HepG2 (cell line): ENCODE measurements around the gene TLR2. TPM values are rescaled to one million over a fixed set of nuclear protein-coding genes. Genes with fewer than 3 reads are reported as not detected.

Source experiments
- ATAC-seq: fragments of 200-7000 bp; cut with Tn5 transposase; 3 replicates; pipeline ENCODE4 v1.9.1; 2020; ENCODE audit warnings: mild to moderate bottlenecking, moderate library complexity
- BruUV-seq: library from RNA; stranded (reverse); fragments of 400-500 nt; replicated peaks from 2 replicates; lab custom pipeline; 2021; lab: Mats Ljungman, UMichigan
- CTCF ChIA-PET: fragments of 300-600 bp; formaldehyde crosslinking; extraction: SDS; loops from one replicate; lab custom pipeline; 2021; ENCODE audit warnings: low total read pairs, inconsistent platforms, low intra/inter-chr PET ratio; lab: Yijun Ruan, JAX
- POLR2A ChIA-PET: fragments of 350-600 bp; sonication (Branson Sonifier 250); formaldehyde crosslinking; loops from one replicate; lab custom pipeline; 2020; ENCODE audit warnings: antibody characterized with exemption, inconsistent platforms; lab: Yijun Ruan, JAX
- DNase-seq: peaks from one replicate; pipeline ENCODE4 v3.0.0-alpha.2; 2015; ENCODE audit warnings: low spot score
- FAIRE-seq: peaks from 3 replicates; lab custom pipeline; 2011; peaks lifted over from hg19 to GRCh38; lab: Jason Lieb, UNC
- H2AFZ ChIP-seq: one replicate; pipeline ENCODE4 v1.6.1; 2011; ENCODE audit warnings: low read length, inconsistent platforms
- H3K27ac ChIP-seq: fragments of 300-600 bp; 3 replicates; pipeline ENCODE4 v1.8.0; 2011; ENCODE audit warnings: mixed run types, mild to moderate bottlenecking, mixed read lengths, low read length, inconsistent platforms; ENCODE audit not compliant: insufficient read depth; ENCODE audit errors: extremely low read length
- H3K27me3 ChIP-seq, 2 experiments: fragments of 200-600 bp in 1 of 2; 2 replicates in 1 of 2; 3 replicates in 1 of 2; pipeline versions ENCODE4 v1.6.0 to v1.8.0; 2011; ENCODE audit warnings: low read length in 2 of 2, mild to moderate bottlenecking in 2 of 2, moderate library complexity in 2 of 2, inconsistent platforms in 1 of 2; ENCODE audit not compliant: insufficient read depth in 2 of 2, control insufficient read depth in 1 of 2
- H3K36me3 ChIP-seq, 2 experiments: fragments of 200-600 bp in 1 of 2; replicated peaks in 1 of 2; 2 replicates in 1 of 2; 3 replicates in 1 of 2; pipeline versions ENCODE4 v1.5.1 to v1.8.0; 2011; ENCODE audit warnings: low read length in 2 of 2, inconsistent platforms in 1 of 2; ENCODE audit not compliant: insufficient read depth in 2 of 2, control insufficient read depth in 1 of 2
- H3K4me1 ChIP-seq: 2 replicates; pipeline ENCODE4 v1.5.1; 2012; ENCODE audit warnings: low read length, inconsistent platforms; ENCODE audit not compliant: insufficient read depth
- H3K4me2 ChIP-seq: 2 replicates; pipeline ENCODE4 v1.6.0; 2011; ENCODE audit warnings: low read depth, low read length, inconsistent platforms
- H3K4me3 ChIP-seq, 3 experiments: fragments of 200-600 bp in 1 of 3; sonication (generic), shearing (Covaris generic) in 1 of 3; replicated peaks in 1 of 3; 2 replicates each; pipeline ENCODE4 v1.5.1; 2011 to 2016; ENCODE audit warnings: low read length in 3 of 3, inconsistent platforms in 2 of 3, low read depth in 2 of 3, mild to moderate bottlenecking in 2 of 3, control low read depth in 1 of 3, mixed read lengths in 1 of 3; ENCODE audit not compliant: insufficient read depth in 1 of 3
- H3K79me2 ChIP-seq: one replicate; pipeline ENCODE4 v1.6.1; 2011; ENCODE audit warnings: low read length, inconsistent platforms; ENCODE audit not compliant: insufficient read depth
- H3K9ac ChIP-seq: 2 replicates; pipeline ENCODE4 v1.6.0; 2011; ENCODE audit warnings: mild to moderate bottlenecking, low read depth, low read length, inconsistent platforms; ENCODE audit not compliant: insufficient read depth
- H3K9me3 ChIP-seq: 2 replicates; pipeline ENCODE4 v1.5.1; 2012; ENCODE audit warnings: mild to moderate bottlenecking, low read length
- H4K20me1 ChIP-seq: 2 replicates; pipeline ENCODE4 v1.6.0; 2011; ENCODE audit warnings: inconsistent platforms, mild to moderate bottlenecking, low read length, moderate library complexity; ENCODE audit not compliant: insufficient read depth
- ATM ChIP-seq: fragments of 450-650 bp; IDR thresholded peaks from 2 replicates; pipeline ENCODE4 v1.7.1; 2017; ENCODE audit warnings: mild to moderate bottlenecking, borderline replicate concordance
- CTCF ChIP-seq: sonication (generic); formaldehyde crosslinking; IDR thresholded peaks from 2 replicates; pipeline ENCODE4 v1.5.0; 2020; ENCODE audit warnings: mild to moderate bottlenecking, missing genetic modification reagents, moderate library complexity
- DMAP1 ChIP-seq: IDR thresholded peaks from 2 replicates; pipeline ENCODE4 v1.6.1; 2016
- DNMT3B ChIP-seq: conservative IDR thresholded peaks from 2 replicates; pipeline ENCODE4 v1.6.1; 2016; ENCODE audit warnings: missing biosample characterization, control low read depth
- ELF1 ChIP-seq: sonication (generic); formaldehyde crosslinking; IDR thresholded peaks from 2 replicates; pipeline ENCODE4 v1.4.0; 2020; ENCODE audit warnings: missing genetic modification reagents
- ELF3 ChIP-seq: IDR thresholded peaks from 2 replicates; pipeline ENCODE4 v1.6.1; 2016; ENCODE audit warnings: missing genetic modification reagents, missing compliant biosample characterization
- GATAD1 ChIP-seq: IDR thresholded peaks from 2 replicates; pipeline ENCODE4 v1.6.1; 2016; ENCODE audit warnings: missing genetic modification reagents, missing compliant biosample characterization
- HMG20A ChIP-seq: IDR thresholded peaks from 2 replicates; pipeline ENCODE4 v1.6.1; 2016; ENCODE audit warnings: borderline replicate concordance
- HOXA5 ChIP-seq: sonication (generic); formaldehyde crosslinking; IDR thresholded peaks from 2 replicates; pipeline ENCODE4 v1.4.0; 2020; ENCODE audit warnings: missing genetic modification reagents
- KAT8 ChIP-seq: IDR thresholded peaks from 2 replicates; pipeline ENCODE4 v1.6.1; 2016; ENCODE audit warnings: missing genetic modification reagents, missing compliant biosample characterization
- MED8 ChIP-seq: sonication (generic); formaldehyde crosslinking; IDR thresholded peaks from 2 replicates; pipeline ENCODE4 v1.8.1; 2023; ENCODE audit warnings: mild to moderate bottlenecking, missing genetic modification reagents; ENCODE audit not compliant: insufficient replicate concordance
- MIER3 ChIP-seq: IDR thresholded peaks from 2 replicates; pipeline ENCODE4 v1.6.1; 2016; ENCODE audit warnings: missing compliant biosample characterization, borderline replicate concordance
- MIXL1 ChIP-seq: IDR thresholded peaks from 2 replicates; pipeline ENCODE4 v1.6.1; 2016
- NFATC3 ChIP-seq: sonication (generic); formaldehyde crosslinking; IDR thresholded peaks from 2 replicates; pipeline ENCODE4 v1.5.1; 2020; ENCODE audit warnings: mild to moderate bottlenecking, missing genetic modification reagents
- NFIB ChIP-seq: sonication (generic); formaldehyde crosslinking; IDR thresholded peaks from 2 replicates; pipeline ENCODE4 v1.9.0; 2021; ENCODE audit warnings: missing genetic modification reagents, mild to moderate bottlenecking, borderline replicate concordance
- PHB2 ChIP-seq: fragments of 450-650 bp; IDR thresholded peaks from 2 replicates; pipeline ENCODE4 v1.6.1; 2018; ENCODE audit not compliant: partially characterized antibody
- PRPF4 ChIP-seq: fragments of 200-400 bp; formaldehyde crosslinking; IDR thresholded peaks from 2 replicates; pipeline ENCODE4 v1.6.1; 2016; ENCODE audit warnings: low read length, low read depth; ENCODE audit not compliant: poor library complexity, severe bottlenecking
- RBFOX2 ChIP-seq: fragments of 200-400 bp; formaldehyde crosslinking; IDR thresholded peaks from 2 replicates; pipeline ENCODE4 v1.6.1; 2017; ENCODE audit warnings: low read depth, mild to moderate bottlenecking, low read length
- STAG1 ChIP-seq: sonication (generic); formaldehyde crosslinking; IDR thresholded peaks from 2 replicates; pipeline ENCODE4 v1.4.0; 2020; ENCODE audit warnings: missing genetic modification reagents
- TCF7L2 ChIP-seq: IDR thresholded peaks from 2 replicates; pipeline ENCODE4 v1.6.1; 2011; ENCODE audit warnings: mild to moderate bottlenecking, low read depth, low read length, moderate library complexity
- TRIM24 ChIP-seq: sonication (generic); formaldehyde crosslinking; IDR thresholded peaks from 2 replicates; pipeline ENCODE4 v1.8.0; 2022; ENCODE audit warnings: mild to moderate bottlenecking, missing genetic modification reagents
- ZFY ChIP-seq: sonication (generic); formaldehyde crosslinking; IDR thresholded peaks from 2 replicates; pipeline ENCODE4 v1.4.0; 2020; ENCODE audit warnings: missing genetic modification reagents
- ZNF207 ChIP-seq: fragments of 450-650 bp; IDR thresholded peaks from 2 replicates; pipeline ENCODE4 v1.6.1; 2016; ENCODE audit warnings: antibody characterized with exemption, borderline replicate concordance
- ZNF501 ChIP-seq: sonication (generic); formaldehyde crosslinking; IDR thresholded peaks from 2 replicates; pipeline ENCODE4 v1.5.1; 2020; ENCODE audit warnings: mild to moderate bottlenecking, moderate library complexity, missing genetic modification reagents
- ZNF780A ChIP-seq: sonication (generic); formaldehyde crosslinking; IDR thresholded peaks from 2 replicates; pipeline ENCODE4 v1.8.0; 2022; ENCODE audit warnings: mild to moderate bottlenecking, missing genetic modification reagents, moderate library complexity
- ZSCAN9 ChIP-seq: IDR thresholded peaks from 2 replicates; pipeline ENCODE4 v1.6.1; 2016; ENCODE audit warnings: borderline replicate concordance
- WGBS: methylation state at CpG from one replicate; pipeline ENCODE4 v1.1.6; 2017; ENCODE audit warnings: low lambda C conversion rate; 5-methylcytosine and 5-hydroxymethylcytosine counted together
- in situ Hi-C: cut with HindIII; loops from 2 replicates; pipeline ENCODE4 v1.10.0; 2017; ENCODE audit warnings: low pct_unique_long_range_greater_than_20kb; ENCODE audit not compliant: extremely low pct_ligation_motif_present
- intact Hi-C: fragments of 100-400 bp; cut with micrococcal nuclease; formaldehyde crosslinking; loops from one replicate; pipeline ENCODE4 v1.10.0; 2022; ENCODE audit not compliant: unreplicated experiment
- polyA plus RNA-seq, 8 experiments: library from polyadenylated mRNA; depleted of rRNA in 3 of 8; stranded (reverse) in 7 of 8; unstranded in 1 of 8; fragments of >200 nt; fragmentation: Illumina TruSeq in 4 of 8; extraction: Trizol in 4 of 8; gene quantifications; 2 replicates each; pipeline versions ENCODE4 v1.2.1 to v1.2.3, GENCODE V29; 2011 to 2016; ENCODE audit warnings: low read depth in 4 of 8, missing spikeins in 1 of 8, mixed read lengths in 1 of 8; ENCODE audit not compliant: insufficient read depth in 1 of 8
- total RNA-seq, 5 experiments: library from RNA; depleted of rRNA; stranded (reverse); fragments of >200 nt; fragmentation: Illumina TruSeq; extraction: Trizol; gene quantifications; 2 replicates each; pipeline ENCODE4 v1.2.3, GENCODE V29; 2016; ENCODE audit warnings: low read depth in 1 of 5

Gene TLR2
- total and polyA plus RNA-seq, 2 of the 13 experiments (the other 11 are each of a cell fraction or from before 2014, with no cell fraction given) = 0.63 to 0.73 TPM

- Histone ChIP-seq H3K9ac (no peak overlapping the region), H3K27me3 (no peaks in the 10 kb centered on the region; a peak in 1 of 5 replicates), H3K9me3 (peaks cover 5% of the 10 kb centered on the region), H4K20me1 (no peaks in the 10 kb centered on the region), H3K4me1 (peaks cover 22% of the 10 kb centered on the region), H3K36me3 (no peaks in the 10 kb centered on the region), H2AFZ (peak overlapping the region; percentile 72), H3K4me3 (peak overlapping the region in 1 of 3 experiments; percentile 16; a peak in 1 of 6 replicates), H3K79me2 (no peaks in the 10 kb centered on the region), H3K4me2 (peak overlapping the region; percentile 39; the same call in 1 of the 2 replicates), H3K27ac (no peak overlapping the region)
- 69% methylated on average over 9 of the region's 9 CpGs for WGBS
- BruUV-seq = no TSS peak
- in situ Hi-C loops (no loop called here), intact Hi-C loops (loop anchor here (1.0 to 10.0 kb wide), 4 partner anchors 209 to 501 kb away; partner anchors contain the start of gene MND1)
- DNase-seq (peak; percentile 66), FAIRE-seq (peak; percentile 32), ATAC-seq (peak; percentile 68)
- ChIA-PET POLR2A (no interaction called here), CTCF (interaction anchor here (1.3 kb wide), 1 partner anchor 299 kb away, joined by 7 read pairs; the partner anchor contains the start of gene MND1)
- no peak for TF ChIP-seq HMG20A (CRISPR knock-in tag)
- TF ChIP-seq NFATC3 (CRISPR knock-in tag) = no peak
- no peak for TF ChIP-seq DNMT3B
- no peak for TF ChIP-seq MED8 (CRISPR knock-in tag)
- TF ChIP-seq ZNF207 = no peak
- no peak for TF ChIP-seq HOXA5
- TF ChIP-seq DMAP1 (CRISPR knock-in tag) = no peak
- TF ChIP-seq CTCF (CRISPR knock-in tag) = peak; percentile 60
- no peak for TF ChIP-seq TRIM24 (CRISPR knock-in tag)
- TF ChIP-seq MIER3 = no peak
- TF ChIP-seq RBFOX2 = no peak
- TF ChIP-seq ZNF780A (CRISPR knock-in tag) = no peak
- TF ChIP-seq PRPF4 = no peak
- no peak for TF ChIP-seq TCF7L2
- no peak for TF ChIP-seq ZSCAN9 (CRISPR knock-in tag)
- peak; percentile 26; the same call in 1 of the 2 replicates for TF ChIP-seq KAT8
- TF ChIP-seq ZFY (CRISPR knock-in tag) = no peak
- TF ChIP-seq ELF1 (CRISPR knock-in tag) = peak; percentile 61; the same call in 1 of the 2 replicates
- TF ChIP-seq ELF3 (CRISPR knock-in tag) = peak; percentile 58
- TF ChIP-seq NFIB (CRISPR knock-in tag) = no peak
- no peak for TF ChIP-seq PHB2
- TF ChIP-seq STAG1 (CRISPR knock-in tag) = peak; percentile 64
- no peak for TF ChIP-seq ATM
- TF ChIP-seq ZNF501 = no peak
- TF ChIP-seq MIXL1 (CRISPR knock-in tag) = peak; percentile 38; the same call in 1 of the 2 replicates
- TF ChIP-seq GATAD1 (CRISPR knock-in tag) = no peak
Observed at GRCh38 chr4:153643406-153644383, 40.4 kb upstream of the TLR2 start.
